SIG-M5 treated with dmso at 0.1 percent for 504 hours (cell line): Measurements from ENCODE around the gene COX4I2.
"Not testable (repeated sequence)": the region's sequence is repeated elsewhere in the genome, so short reads cannot be mapped to it uniquely, and the experiment has no call there.

Source experiments
- DNase-seq: peaks from one replicate; lab custom pipeline; 2025; ENCODE audit not compliant: unreplicated experiment; lab: John Stamatoyannopoulos, UW

Gene COX4I2

GRCh38 chr20:31637660-31638059 is at the start of gene COX4I2:
Gene COX4I2 (plus strand): TSS chr20:31637912. CDS start chr20:31639018, 1,106 bp downstream.
- DNase-seq = no peak

DNA sequence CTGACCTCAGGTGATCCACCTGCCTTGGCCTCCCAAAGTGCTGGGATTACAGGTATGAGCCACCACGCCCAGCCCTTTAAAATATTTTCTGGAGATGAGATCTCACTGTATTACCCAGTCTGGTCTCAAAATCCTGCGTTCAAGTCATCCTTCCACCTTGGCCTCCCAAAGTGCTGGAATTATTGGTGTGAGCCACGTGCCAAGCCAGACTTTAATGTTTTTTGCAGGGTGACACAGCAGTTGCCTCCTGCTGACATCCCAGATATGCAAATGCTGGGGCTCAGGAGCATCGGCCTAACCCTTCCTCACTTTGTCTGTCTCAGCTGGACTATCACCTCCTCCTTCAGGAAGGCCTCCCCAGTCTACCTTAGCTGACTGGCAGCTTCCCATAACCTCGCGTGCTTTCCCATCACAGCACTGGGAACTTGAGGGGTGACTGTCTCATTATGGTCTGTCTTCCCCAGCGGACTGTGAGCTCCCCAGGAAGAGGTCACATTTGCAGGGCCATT is 46.9 kb upstream of the COX4I2 start:
- DNase-seq = no peak

DNA sequence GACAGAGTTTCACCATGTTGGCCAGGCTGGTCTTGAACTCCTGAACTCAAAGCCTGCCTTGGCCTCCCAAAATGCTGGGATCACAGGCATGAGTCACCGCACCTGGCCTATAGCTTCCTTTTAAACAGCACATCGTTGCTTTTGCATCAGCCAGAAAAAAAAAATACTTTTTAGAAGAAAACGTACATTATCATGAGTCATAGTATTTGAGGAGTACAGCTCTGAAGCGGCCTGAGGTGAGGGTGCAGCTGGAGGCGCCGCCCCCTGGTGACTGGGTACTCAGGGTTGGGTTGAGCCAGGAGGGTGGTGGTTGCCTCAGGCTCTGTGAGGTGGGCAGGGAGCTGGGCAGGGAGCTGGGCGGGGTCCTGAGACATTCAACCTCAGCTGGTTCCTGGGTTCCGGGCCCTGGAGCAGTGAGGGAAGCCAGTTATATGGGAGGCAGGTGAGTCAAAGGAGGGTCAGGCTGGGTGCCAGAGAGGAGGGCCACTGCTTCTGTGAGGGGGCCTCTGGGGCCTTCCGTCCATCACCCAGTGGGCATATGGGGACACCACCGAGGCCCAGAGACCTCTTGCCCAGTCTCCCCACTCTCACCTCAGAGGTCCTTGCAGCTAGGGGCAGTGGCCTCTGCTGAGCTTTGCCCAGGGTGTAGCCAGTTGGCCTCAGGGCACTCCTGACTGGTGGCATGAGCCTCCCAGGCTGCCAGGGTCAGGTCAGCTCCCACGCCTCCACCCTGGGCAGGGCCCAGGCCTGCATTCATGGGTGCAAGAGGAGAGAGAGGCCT is 44.3 kb upstream of the COX4I2 start:
- peak; percentile 74 for DNase-seq

GRCh38 chr20:31594002-31594557 is 43.6 kb upstream of the COX4I2 start:
- no peak for DNase-seq

DNA sequence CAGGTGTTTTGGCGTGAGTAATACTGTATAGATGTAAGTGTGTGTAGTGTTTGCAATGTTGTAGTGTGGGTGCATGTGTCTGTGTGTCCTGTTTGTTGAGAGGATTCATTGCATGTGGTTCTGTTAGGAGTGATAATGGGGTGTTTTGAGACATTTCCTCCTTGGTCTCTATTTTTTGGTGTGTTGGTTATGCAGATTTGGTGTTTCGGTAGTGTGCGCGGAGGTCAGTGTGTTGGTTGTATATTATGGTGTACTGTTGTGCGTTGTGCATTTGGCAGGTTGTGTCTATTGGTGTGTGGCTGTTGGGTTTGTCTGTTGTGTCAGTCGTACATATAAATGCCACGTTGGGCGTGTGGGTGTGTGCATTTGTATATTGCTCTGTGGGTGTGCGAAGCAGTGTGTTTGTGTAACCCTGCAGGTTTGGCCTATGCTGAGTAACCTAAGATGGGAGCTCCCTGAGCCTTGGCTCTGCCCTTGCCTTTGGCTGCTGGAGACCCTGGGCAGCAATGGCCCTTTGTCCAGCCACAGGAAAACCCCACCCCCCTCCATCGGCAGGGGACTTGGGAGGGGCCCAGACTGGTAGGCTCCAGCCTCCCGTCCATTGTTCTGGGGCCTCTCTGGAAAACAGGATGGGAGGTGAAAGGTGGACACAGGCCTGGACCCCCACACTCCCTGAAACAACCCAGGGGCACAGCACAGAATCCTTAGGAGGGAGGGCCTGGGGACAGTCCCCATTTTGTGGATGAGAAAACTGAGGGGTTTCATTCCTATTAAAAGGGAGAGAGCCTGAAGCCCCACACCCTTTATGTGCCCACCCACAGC is 42.9 kb upstream of the COX4I2 start:
- DNase-seq = no peak

DNA sequence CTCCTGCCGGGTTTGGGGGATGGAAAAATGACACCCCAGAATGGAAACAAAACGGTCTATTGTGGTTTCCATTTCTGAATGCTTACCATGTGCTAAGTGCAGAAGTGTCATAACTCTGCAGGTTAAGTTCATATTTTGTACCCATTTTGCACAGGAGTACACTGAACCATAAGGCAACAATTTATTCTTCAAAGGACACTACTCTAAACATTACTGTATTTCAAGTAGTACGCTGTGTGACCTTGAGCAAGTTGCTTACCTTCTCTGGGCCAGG is 42.4 kb upstream of the COX4I2 start:
- DNase-seq = no peak

DNA sequence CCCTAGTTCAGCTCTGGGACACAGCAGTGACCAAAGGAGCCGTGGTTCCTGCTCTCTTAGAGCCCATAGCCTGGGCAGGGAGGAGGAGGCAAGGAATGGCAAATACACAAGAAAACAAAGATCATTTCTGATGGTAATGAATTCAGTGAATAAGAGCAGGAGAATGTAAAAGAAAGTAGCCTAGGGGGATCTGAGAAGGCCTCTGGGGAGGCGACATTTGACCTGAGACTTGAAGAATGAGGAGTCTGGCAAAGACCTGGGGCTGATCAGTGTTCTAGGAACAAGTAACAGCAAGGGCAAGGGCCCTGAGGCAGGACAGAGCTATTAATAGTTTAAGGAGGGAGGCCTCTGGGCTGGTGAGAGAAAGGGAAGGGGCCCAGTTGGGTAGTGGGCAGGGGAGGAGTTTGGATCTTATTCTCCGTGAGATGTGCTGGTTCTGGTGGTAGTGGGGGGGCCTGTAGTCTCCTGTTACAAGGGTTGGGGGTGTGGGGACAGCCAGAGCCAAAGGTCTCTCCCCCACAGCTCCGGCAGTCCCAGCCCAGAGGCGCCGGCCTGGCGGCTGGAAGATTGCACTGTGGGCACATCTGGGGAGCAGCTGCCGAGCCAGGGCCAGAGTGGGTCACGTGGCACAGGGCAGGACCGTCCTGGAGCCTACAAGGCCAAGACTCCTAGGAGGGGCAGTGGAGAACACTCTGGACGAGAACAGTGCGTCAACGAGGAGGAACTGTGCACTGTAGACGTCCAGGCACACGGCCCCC is 41.9 kb upstream of the COX4I2 start:
- DNase-seq = no peak

GRCh38 chr20:31596412-31596715 is 41.3 kb upstream of the COX4I2 start:
- DNase-seq = not testable (repeated sequence)

GRCh38 chr20:31596831-31597480 is 40.8 kb upstream of the COX4I2 start:
- DNase-seq = no peak

DNA sequence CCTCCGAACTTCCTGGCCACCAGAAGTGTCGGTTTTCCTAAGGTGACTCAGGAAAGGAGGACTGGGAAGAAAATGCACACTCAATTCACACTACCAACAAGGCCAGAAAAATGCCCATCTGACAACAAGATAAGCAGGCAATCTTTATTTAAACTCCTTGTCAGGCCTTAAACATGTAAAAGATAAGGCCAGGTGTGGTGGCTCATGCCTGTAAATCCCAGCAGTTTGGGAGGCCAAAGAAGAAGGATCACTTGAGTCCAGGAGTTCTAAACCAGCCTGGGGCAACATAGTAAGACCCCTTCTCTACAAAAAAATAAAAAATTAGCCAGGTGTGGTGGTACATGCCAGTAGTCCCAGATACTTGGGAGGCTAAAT is 40.2 kb upstream of the COX4I2 start:
- DNase-seq = no peak

DNA sequence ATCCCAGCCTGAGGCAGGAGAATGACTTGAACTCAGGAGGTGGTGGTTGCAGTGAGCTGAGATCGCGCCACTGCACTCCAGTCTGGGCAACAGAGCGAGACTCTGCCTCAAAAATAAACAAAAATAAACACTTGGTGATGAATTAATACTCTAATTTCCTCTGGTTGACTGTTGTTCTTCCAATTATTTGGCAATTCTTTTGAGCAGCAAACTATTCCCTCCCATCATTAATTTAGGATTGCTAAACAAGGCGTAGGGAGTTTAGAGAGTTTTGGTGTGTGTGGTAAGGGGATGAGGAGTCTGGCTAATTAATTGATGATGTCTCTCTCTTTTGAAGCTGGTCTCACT is 35.3 kb upstream of the COX4I2 start:
- no peak for DNase-seq

GRCh38 chr20:31602779-31603441 is 34.8 kb upstream of the COX4I2 start:
- DNase-seq = peak; percentile 91

DNA sequence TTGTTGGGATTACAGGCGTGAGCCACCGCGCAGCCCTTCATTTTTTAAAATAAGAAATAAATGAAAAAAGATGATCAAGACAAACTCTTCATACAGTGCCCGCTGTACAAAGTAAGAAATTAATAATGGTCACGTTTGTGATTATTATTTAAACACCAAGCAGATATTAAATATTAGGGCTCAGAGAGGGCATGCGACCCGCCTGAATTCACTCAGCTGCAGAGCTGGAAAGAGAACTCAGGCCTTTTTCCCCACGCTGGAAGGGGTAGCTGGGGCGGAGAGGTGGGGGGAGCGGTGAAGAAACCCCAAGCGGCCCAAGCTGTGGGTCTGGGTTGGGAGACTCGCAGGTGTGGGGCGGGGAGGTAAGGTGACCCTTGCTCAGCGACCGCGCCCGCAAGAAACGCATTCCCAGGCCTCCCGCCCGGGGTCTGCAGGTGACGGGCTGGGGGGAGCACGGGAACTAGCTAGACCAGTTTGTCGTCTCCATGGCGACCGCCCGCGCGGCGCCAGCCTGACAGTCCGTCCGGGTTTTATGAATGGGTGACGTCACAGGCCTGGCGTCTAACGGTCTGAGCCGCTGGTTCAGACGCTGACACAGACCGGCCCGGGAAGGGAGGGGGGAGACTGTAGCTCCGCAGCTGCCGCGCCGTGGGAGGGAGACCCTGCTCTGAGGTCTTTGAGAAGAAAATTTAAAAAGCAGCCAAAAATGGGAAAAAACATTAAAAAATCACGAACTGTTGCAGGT is 33.7 kb upstream of the COX4I2 start:
- DNase-seq = peak; percentile 91

DNA sequence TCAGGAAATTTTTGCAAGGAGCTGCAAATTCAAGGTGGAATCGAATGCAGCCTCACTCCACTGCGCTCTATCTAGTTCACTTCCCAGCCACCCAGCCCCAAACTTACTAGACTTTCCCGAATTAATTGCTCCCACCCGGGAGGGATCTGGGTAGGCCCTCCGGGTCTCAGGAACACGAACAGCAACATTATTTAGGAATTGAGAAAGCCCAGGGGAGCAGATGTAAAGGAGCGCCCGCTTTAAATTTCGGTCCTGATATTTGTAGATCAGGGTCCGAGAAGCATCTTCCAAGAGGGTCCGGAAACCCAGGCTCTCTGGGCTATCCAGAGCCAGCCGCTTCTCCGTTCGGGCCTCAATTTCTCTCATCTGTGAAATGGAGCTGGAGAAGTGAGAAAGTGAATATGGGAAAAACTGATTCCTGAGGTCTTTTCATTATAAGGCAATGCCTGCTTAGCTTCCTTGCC is 33.1 kb upstream of the COX4I2 start:
- DNase-seq = no peak

DNA sequence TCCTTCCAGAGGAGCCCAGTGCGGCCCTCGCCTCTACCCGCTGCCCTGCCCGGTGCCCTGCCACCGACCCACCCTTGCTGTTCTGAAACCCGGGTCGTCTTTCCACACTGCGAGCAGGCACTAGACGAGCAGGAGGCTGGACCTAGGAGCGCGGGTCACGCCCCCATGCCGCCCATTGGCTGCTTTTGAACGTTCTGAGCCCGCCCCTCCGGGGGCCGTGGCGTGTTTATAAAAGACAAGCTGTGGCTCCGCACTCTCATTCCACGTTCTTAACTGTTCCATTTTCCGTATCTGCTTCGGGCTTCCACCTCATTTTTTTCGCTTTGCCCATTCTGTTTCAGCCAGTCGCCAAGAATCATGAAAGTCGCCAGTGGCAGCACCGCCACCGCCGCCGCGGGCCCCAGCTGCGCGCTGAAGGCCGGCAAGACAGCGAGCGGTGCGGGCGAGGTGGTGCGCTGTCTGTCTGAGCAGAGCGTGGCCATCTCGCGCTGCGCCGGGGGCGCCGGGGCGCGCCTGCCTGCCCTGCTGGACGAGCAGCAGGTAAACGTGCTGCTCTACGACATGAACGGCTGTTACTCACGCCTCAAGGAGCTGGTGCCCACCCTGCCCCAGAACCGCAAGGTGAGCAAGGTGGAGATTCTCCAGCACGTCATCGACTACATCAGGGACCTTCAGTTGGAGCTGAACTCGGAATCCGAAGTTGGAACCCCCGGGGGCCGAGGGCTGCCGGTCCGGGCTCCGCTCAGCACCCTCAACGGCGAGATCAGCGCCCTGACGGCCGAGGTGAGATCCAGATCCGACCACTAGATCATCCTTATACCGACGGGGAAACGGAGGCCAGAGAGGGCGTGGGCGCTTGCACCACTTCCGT is 32.4 kb upstream of the COX4I2 start, which contains the start of gene ID1:
Gene ID1 (plus strand): TSS at position 259 of the 871 bp plus-strand sequence. CDS start 99 bp downstream, at position 358.
- peak; percentile 96 for DNase-seq

DNA sequence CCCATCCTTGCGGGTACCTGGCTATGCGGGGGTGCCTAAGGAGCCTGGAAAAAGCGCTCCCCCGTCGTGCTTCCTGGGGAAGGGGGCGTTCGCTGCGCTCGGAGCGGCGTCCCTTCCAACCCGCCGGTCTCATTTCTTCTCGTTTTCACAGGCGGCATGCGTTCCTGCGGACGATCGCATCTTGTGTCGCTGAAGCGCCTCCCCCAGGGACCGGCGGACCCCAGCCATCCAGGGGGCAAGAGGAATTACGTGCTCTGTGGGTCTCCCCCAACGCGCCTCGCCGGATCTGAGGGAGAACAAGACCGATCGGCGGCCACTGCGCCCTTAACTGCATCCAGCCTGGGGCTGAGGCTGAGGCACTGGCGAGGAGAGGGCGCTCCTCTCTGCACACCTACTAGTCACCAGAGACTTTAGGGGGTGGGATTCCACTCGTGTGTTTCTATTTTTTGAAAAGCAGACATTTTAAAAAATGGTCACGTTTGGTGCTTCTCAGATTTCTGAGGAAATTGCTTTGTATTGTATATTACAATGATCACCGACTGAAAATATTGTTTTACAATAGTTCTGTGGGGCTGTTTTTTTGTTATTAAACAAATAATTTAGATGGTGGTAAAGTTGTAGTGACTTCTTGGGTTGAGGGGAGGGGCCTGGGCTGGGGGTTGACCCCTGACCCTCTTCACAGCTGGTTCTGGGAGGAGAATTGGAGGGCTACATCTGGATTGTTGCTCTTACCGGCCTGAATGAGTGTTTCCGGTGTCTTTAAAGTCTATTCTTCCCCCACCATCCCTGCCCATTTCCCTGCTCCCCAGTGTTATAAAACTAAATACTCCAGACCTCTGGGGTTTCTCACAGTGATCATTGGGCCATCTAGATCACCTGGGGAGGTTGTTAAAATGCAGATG is 31.6 kb upstream of the COX4I2 start:
- DNase-seq = no peak

- no peak for DNase-seq
Observed at GRCh38 chr20:31606804-31607639, 30.7 kb upstream of the COX4I2 start.
